HG02938 (cell line): Measurements from ENCODE around the gene MYH7B.

Source experiments
- ATAC-seq: cut with Tn5 transposase; IDR thresholded peaks from one replicate; pipeline ENCODE4 v1.9.1; 2021; ENCODE audit warnings: mild to moderate bottlenecking, moderate library complexity; ENCODE audit not compliant: unreplicated experiment

MYH7B gene

DNA sequence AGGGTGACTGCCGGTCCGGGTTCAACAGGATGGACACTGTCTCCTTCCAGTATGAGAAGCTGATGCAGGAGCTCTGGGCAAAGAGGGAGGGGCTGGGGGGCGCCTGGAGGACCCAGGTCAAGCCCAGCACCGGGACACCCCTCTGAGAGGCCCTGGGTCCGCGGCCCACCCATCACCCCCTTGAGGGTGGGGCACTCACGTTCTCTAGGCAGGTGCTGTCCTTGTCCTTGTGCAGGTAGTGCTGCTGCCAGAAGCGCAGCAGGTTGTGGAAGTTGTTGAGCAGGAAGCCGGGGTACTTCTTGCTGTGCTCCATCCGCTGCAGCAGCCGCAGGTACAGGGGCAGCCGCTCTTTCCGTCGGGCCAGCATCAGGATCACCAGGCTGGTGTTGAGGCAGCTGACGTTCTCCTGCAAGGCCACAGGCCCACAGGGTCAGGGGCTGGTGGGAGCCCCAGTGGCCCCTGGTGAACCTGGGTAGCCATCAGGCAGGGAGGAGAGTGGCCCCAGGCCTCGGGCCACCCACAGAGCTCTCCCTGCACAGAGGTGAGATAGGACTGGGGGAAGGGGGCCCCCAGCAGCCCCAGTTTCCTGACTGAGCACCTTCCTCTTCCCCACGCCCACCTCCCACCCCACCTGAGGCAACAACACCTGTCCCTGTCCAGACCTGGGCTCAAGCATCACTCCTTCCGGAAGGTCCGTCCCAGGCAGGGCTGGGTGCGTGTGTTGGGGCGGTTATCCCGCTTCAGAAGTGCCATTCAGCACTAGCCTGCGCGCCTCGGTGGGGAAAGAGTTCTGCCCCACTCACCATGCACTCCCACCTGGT is 47.8 kb downstream of the MYH7B start:
- ATAC-seq: no peak

DNA sequence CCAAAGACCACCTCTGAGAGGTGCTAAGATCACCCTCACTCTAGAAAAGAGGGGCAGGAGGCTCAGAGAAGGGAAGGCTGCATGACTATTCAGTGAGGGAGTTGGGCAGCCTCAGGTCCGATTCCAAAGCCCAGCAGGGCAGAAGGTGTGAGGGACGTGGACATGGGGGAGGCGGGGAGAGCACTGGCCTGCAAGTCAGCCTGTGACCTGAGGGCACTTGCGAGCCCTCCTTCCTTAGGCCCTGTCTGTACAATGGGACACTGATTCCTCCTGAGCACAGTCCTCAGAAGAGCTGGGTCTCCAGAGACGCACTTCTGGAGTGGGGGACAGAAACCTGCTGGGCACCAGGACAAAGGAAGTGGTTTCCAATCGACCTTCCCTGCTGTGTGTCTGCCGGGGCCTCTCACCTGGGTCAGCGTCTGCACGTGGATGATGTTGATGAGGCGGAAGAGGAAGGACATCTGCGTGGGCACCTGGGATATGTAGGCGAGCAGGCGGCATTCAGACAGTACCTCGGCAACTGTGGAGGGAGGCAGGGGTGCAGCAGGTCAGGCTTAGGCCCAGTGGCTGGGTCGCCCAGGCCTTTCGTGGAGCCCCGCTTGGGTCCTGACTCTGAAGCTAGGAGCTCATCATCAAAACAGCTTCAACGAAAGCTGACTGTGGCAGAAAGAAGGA is 48.5 kb downstream of the MYH7B start:
- no peak for ATAC-seq

- ATAC-seq: no peak
These were observed 49.2 kb downstream of the MYH7B start for GRCh38 chr20:35004749-35005462.
